SKM-1 (cell line): ENCODE data around the gene KLHDC1.
"Not testable (repeated sequence)": the region's sequence is repeated elsewhere in the genome, so short reads cannot be mapped to it uniquely, and the experiment has no call there.

Experiments used
- DNase-seq: peaks from one replicate; lab custom pipeline; 2025; ENCODE audit not compliant: unreplicated experiment; lab: John Stamatoyannopoulos, UW

The KLHDC1 gene

GRCh38 chr14:49721733-49722435, 29.0 kb downstream of the KLHDC1 start:
- DNase-seq: not testable (repeated sequence)

DNA sequence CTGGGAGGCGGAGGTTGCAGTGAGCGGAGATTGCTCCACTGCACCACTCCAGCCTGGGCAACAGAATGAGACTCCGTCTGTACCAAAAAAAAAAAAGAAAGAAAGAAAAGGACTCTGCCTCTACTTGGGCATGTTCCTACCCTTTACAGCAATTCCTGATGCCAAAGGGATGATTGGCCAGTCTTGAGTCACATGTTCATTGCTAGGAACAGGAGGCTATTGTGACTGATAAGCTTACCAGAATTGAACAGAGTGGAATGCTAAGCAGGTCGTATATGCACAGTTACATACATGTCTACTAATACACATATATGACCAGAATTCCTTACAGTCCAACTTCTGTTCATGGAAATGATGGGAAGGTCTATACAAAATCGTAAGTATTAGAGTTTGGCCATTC, 34.3 kb downstream of the KLHDC1 start:
- no peak for DNase-seq

DNA sequence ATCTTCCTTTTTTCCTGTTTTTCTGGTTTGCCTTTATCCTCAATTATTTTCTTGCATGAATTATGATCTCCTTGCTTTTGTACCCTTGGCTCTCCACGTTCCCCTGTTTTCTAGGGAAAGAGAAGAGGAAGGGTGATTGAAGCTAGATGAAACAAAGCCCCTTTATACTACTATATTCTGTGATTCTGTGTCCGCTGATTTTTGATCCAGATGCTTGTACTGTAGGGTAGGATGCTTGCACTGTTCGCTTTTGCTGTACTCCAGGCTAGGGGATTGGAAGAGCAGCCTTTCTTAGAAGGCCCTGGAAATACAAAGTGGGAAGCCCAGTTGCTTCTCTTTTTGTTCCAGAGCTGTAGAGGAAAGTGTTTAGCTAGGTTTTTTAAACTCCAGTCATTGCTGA, 40.0 kb downstream of the KLHDC1 start:
- no peak for DNase-seq

DNA sequence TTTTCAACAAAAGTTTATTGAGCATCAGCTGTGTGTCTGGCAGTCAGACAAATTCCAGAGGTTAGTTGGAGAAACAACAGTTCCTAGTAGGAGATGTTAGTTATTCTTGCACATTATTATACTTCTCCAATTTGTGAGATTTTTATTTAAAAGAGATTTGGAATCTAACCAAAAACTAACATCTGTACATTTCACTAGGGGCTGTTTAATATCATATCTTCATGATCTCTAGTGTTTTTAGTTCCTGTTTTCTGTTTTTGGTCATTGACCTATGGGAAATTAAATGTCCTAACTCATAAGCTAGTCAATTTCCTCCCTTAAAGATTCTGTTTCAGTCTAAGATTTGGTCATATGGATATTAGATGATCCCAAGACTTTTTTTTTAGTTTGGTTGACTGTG, 40.9 kb downstream of the KLHDC1 start:
- no peak for DNase-seq

GRCh38 chr14:49735669-49736068, 42.7 kb downstream of the KLHDC1 start:
- DNase-seq: not testable (repeated sequence)

DNA sequence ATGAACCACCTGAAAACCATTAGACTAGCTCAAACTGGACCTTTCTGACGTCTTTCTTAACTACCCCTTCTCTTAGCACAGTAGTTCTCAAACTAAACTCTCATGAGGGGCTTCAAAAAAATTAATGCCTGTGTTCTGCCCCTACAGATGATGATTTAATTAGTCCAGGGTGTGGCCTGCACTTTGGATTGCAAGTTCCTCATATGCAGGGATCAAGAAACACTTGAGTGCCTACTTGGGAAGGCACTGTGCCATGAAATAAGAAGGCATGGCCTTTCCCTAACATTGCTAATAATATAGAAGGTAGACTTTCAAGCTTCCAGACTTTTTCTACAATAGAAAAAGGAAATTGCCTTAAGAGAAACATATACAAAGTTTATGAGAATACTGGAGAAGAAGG, 52.3 kb downstream of the KLHDC1 start:
- DNase-seq: no peak

DNA sequence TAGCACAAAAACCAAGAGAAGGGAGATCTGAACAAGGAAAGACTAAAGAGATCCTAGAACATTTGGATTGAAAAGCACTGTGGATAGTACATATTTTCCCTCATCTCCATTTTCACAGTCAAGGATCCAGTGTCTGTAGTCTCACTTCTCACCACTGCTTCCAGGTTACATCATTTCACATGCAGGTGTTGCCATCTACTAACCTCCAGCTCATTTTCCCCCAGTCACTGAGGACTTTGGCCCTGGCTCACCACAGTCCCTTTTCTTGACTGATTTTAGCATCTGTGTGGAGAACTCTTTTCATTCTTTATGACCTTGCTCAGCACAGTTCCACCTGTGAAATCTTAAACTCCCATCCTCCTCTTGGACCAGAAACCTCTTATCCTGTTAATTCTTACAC, 53.6 kb downstream of the KLHDC1 start:
- not testable (repeated sequence) for DNase-seq

GRCh38 chr14:49754570-49755097, 61.7 kb downstream of the KLHDC1 start:
- no peak for DNase-seq

- DNase-seq: no peak
Observed at GRCh38 chr14:49755378-49755777, 62.5 kb downstream of the KLHDC1 start.

- no peak for DNase-seq
Observed at GRCh38 chr14:49761839-49762551, 69.1 kb downstream of the KLHDC1 start.

GRCh38 chr14:49766839-49767238, 73.9 kb downstream of the KLHDC1 start:
- no peak for DNase-seq

- DNase-seq: no peak
Observed at GRCh38 chr14:49767270-49767570, 74.3 kb downstream of the KLHDC1 start.

DNA sequence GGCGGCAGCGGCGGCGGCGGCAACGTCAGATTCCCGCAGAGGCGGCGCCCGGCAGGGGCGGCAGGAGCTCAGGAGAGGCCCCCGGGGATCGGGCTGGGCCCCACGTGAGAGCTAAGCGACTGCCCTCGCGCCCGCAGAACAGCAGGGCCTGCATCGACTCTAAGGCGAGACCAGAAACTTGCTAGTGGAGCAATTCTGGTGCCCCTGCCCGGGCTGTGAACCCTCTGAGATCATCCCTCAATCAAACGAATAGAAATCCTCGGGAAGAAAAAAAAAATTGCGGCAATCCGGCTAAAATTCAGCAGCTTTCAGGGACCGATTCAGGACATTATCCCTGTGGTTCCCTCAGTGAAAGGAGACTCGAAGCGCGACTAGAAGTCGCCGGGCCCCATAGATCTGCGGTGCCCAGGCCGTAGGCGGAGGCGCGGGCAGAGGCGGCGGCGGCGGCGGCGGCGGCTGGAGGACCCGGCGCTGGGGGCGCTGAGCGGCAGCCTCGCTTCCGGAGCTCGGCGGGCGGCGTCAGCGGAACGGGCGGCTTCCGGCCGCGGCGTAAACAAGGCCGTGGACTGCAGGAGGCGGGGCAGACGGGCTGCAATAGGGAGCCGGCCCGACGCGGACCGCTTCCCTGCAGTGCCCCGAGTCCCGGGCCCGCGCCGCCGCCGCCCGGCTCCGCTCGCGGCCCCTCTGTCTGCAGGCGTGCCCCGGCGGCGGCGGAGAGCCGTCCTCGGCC, 74.8 kb downstream of the KLHDC1 start, which contains the start of gene KLHDC2:
KLHDC2 (plus strand) TSS at position 583 of the 730 bp plus-strand sequence. CDS start 316 bp downstream, outside the sequence.
- peak; percentile 29 for DNase-seq

GRCh38 chr14:49768301-49769121, 75.6 kb downstream of the KLHDC1 start:
- no peak for DNase-seq

DNA sequence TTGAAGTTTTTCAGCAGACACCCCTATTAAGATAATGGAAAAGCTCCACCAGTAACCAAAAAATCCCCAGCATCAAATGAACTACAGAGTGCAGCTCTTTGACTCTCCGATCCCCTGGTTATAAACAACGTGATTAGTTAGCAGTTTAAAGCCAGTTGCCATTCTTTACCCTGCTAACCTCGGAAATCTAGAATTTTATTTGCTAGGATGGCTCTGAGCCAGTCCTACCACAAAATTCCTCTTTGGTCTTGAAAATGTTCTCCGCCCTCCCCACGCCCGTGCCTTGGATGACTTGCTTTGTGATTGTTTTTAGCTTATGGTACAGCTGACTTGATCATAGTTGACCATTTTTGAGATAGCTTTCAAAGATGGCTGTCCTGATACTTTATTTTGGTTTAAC, 76.3 kb downstream of the KLHDC1 start:
- no peak for DNase-seq

DNA sequence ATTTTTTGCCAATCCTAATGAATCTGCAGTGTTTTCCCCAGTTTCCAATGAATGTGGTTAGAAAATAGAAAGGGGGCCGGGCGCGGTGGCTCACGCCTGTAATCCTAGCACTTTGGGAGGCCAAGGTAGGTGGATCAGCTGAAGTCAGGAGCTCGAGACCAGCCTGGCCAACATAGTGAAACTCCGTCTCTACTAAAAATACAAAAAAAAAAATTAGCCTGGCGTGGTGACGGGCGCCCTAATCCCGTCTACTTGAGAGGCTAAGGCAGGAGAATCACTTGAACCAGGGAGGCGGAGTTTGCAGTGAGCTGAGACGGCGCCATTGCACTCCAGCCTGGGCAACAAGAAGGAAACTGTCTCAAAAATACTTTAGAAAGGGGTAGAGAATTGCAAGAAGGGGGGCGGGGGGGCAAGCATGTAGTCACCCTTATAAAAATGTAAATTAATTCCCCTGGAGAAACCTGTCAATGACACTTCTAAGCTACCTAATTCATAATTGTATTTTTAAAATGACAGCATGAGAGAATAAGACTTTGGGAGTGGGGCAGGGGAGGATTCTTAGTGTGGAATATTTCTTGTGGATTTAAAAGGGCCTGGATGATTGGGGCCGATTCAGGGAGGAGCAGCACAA, 76.8 kb downstream of the KLHDC1 start:
- DNase-seq: no peak

- DNase-seq: no peak
Observed at GRCh38 chr14:49770212-49770817, 77.4 kb downstream of the KLHDC1 start.

DNA sequence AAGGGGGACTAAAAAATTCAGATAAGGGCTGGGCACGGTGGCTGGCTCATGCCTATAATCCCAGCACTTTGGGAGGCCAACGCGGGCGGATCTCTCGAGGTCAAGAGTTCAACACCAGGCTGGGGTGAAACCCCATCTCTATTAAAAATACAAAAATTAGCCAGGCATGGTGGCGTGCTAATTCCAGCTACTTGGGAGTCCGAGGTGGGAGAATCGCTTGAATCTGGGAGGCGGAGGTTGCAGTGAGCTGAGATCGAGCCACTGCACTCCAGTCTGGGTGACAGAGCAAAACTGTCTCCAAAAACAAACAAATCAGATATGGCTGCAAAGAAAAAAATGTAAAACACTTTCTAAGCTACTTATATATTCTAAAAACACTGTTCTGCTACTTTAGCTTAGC, 78.8 kb downstream of the KLHDC1 start:
- not testable (repeated sequence) for DNase-seq

GRCh38 chr14:49774106-49774505, 81.2 kb downstream of the KLHDC1 start:
- DNase-seq: no peak

- DNase-seq: no peak
Observed at GRCh38 chr14:49778421-49778820, 85.5 kb downstream of the KLHDC1 start.
